ENCODE results near the gene SMOC2.

- TF ChIP-seq, protein P1, sequence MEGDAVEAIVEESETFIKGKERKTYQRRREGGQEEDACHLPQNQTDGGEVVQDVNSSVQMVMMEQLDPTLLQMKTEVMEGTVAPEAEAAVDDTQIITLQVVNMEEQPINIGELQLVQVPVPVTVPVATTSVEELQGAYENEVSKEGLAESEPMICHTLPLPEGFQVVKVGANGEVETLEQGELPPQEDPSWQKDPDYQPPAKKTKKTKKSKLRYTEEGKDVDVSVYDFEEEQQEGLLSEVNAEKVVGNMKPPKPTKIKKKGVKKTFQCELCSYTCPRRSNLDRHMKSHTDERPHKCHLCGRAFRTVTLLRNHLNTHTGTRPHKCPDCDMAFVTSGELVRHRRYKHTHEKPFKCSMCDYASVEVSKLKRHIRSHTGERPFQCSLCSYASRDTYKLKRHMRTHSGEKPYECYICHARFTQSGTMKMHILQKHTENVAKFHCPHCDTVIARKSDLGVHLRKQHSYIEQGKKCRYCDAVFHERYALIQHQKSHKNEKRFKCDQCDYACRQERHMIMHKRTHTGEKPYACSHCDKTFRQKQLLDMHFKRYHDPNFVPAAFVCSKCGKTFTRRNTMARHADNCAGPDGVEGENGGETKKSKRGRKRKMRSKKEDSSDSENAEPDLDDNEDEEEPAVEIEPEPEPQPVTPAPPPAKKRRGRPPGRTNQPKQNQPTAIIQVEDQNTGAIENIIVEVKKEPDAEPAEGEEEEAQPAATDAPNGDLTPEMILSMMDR (IDR thresholded peaks at IDR 0.05), result no peak
- TF ChIP-seq EP300 (IDR thresholded peaks at IDR 0.05), result no peak
- TF ChIP-seq POLR2A (IDR thresholded peaks at IDR 0.05), result no peak
Measured at GRCh38 chr6:168433898-168434297, 7.1 kb upstream of the SMOC2 start.
